IPS-18c (cell line): ENCODE results near the gene SDE2.
A peak's percentile ranks its signal among the peaks of the same experiment; 100 is the strongest.
"Not testable (repeated sequence)": the region's sequence is repeated elsewhere in the genome, so short reads cannot be mapped to it uniquely, and the experiment has no call there.

Source experiments
- H3K4me3 ChIP-seq: 2 replicates; pipeline ENCODE4 v1.7.0; 2013; ENCODE audit warnings: low read depth, mild to moderate bottlenecking, low read length, moderate library complexity; ENCODE audit not compliant: insufficient read depth
- H3K9me3 ChIP-seq: one replicate; pipeline ENCODE4 v1.6.1; 2013; ENCODE audit warnings: mild to moderate bottlenecking, low read length, moderate library complexity; ENCODE audit not compliant: control insufficient read depth, insufficient read depth

SDE2 gene

DNA sequence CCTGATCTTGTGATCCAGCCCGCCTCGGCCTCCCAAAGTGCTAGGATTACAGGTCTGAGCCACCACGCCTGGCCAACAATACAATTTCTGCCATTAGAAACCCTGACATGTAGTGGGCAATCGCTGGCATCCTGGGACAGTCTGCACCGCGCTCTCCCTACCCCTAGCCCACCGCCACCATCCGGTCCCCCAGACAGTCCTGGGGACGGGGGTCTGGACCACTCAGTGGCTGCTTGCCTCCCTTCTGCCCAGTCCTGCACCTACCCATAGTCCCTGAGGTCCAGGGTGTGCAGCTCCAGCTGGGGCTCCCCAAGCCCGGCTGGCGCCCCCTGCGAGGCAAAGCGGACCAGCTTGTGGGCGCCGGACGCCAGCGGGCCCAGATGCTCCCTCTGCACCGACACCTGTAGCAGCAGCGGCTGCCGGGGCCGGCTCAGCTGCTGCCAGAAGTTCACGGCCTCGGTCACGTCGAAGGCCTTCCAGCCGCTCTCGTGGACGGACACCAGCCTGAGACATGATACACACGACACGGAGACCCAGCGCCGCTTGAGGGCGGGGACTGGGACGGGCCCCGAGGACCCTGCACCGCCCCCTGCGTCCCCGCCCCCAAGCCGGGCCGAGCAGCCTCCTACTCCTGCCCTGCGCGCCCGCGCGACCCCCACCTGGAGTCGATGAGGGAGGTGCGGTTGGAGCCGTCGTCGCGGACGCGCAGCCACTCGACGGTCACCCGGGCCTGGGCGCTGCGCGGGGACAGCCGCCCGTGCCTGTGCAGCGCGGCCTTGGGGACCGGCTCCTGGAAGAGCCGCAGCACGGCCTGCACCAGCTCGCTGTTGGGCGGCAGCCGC, 59.8 kb downstream of the SDE2 start:
- H3K9me3 ChIP-seq, result not testable (repeated sequence)
- peak overlapping the region; percentile 22; the same call in 1 of the 2 replicates for H3K4me3 ChIP-seq

DNA sequence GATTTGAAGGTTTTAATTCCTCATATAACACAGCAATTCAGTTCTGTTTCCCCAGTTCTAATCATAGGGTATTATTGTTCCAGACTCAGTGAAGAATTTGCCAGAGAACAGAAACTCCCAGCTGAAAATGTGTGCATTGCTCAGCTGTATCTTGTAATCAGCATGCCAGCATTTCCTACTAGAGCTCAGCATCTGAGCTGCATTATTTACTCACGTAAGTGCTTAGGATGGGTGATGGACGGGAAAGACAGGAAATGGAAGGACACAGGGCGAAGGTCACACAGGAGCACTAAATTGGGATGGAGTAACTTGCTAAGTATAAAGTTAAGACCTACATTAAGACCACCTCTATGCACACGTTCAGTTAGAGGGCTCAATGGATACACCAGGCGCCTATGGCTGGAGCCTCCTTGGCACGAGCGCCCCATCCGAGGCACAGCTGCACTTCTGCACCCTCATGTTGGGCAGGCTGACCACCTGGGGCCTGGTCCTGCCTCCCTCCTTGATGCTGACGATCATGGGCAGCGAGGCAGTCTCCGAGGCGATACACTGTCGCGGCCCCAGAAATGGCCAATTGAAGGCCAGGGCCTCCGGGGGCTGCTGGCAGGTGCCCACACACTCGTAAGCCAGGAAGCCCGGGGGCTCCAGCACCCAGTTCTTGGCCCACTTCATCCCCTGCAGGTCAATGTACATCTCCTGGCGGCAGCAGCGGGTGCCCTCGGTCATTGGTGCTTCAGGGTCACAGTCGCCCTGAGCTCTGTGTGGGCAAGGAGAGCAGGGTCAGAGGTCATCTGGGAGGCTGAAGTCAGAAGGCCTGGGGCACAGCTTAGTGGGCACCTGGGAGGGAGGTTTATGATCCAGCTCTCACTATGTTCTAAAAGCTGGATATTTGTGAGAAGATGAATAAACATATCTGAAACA, 61.8 kb downstream of the SDE2 start:
- Histone ChIP-seq H3K9me3 (no peaks in the 10 kb centered on the region), H3K4me3 (no peak overlapping the region)

DNA sequence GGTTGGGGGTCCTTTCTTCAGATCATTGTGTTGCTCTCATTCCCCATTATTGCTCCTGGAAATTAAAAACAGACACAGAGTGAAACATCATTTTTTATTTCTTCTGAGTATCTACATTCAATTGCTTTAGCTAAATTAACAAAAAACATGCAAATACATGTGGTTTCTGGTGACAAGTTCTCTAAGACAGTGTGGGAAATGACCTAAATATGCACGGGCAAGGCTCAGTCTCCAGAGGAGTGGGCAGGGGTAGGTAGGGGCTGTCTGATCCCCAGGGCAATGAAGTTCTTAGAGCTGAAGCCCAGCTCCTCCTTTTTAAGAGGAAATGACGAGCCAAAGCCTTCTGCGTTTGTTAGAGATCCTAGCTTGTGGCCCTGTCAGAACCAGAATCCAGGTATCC, 62.6 kb downstream of the SDE2 start:
- no peak overlapping the region for H3K4me3 ChIP-seq

DNA sequence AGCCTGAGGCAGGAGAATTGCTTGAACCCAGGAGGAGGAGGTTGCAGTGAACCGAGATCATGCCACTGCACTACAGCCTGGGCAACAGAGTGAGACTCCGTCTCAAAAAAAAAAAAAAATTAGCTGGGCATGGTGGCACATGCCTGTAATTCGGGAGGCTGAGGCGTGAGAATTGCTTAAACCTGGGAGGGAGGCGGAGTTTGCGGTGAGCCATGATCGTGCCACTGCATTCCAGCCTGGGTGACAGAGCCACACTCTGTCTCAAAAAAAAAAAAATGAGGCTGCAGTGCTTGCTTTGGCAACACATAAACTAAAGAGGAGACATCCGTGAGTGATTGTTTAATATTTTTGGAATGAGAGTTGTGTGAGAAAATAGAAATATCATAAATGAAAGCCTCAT, 63.1 kb downstream of the SDE2 start:
- H3K4me3 ChIP-seq, H3K9me3 ChIP-seq: not testable (repeated sequence)

More for the DNA sequence above, 62.6 kb downstream of the SDE2 start:
- H3K9me3 ChIP-seq, result no peaks in the 10 kb centered on the region

DNA sequence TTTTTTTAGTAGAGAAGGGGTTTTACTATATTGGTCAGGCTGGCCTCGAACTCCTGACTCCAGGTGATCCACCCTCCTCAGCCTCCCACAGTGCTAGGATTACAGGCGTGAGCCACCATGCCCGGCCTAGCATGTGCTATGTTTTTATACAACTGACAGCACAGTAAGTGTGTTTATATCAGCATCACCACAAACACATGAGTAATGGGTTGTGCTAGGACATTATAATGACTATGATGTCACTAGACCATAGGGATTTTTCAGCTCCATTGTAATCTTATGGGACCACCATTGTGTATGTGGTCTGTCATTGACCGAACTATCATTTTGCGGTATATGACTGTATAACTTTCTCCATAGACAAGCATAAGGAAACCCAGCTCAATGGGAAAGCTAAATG, 64.4 kb downstream of the SDE2 start:
- Histone ChIP-seq H3K4me3 (no peak overlapping the region), H3K9me3 (peaks cover 2% of the 10 kb centered on the region)

DNA sequence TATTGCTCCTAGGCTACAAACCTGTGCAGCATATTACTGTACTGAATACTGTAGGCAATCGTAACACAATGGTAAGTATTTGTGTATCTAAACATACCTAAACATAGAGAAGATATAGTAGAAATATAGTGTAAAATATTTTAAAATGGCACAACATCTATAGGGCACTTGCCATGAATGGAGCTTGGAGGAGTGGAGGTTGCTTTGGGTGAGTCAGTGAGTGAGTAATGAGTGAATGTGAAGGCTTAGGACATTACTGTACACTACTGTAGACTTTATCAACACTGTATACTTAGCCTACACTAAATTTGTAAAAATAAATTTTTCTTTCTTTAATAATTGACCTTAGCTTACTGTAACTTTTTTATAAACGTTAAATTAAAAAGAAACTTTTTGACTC, 66.1 kb downstream of the SDE2 start:
- Histone ChIP-seq H3K4me3 (no peak overlapping the region), H3K9me3 (peaks cover 2% of the 10 kb centered on the region)
